Measurements from ENCODE around the gene PRUNE2. TPM values are rescaled to one million over a fixed set of nuclear protein-coding genes. Genes with fewer than 3 reads are reported as not detected.

Gene PRUNE2
- total and polyA plus RNA-seq, 2 of the 8 experiments (the other 6 are each of a cell fraction or from before 2014, with no cell fraction given): 5.5 to 13.3 TPM

DNA sequence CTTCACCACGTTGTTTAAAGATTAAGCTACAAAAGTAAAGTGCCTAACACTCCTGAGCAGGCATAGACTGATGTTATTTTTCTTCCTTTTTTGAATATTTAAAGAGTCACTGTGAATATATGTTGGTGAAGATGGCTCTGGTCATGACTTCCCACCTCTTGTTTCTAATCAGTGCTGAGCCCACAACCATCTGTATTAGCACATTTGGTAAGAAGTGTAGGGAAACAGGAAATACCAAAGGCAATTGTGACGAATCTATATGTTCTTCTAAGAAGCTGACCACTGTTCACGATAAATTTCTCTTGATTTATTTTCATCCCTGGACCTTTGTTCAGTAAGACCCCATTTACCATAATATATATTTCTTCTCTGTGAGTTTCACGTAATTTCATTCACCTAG lies 249.9 kb downstream of the PRUNE2 start (continued):
- TF ChIP-seq E2F6 (IDR thresholded peaks at IDR 0.05): no peak

Measured in H1 (cell line).